ENCODE results near the gene USP35.
"Not testable (repeated sequence)": the region's sequence is repeated elsewhere in the genome, so short reads cannot be mapped to it uniquely, and the experiment has no call there.

Gene USP35

GRCh38 chr11:78216571-78217287 lies 28.0 kb downstream of the USP35 start:
- DNase-seq: no peak

- DNase-seq: no peak
Observed at GRCh38 chr11:78217650-78218541, 29.2 kb downstream of the USP35 start.

GRCh38 chr11:78218707-78219492 lies 30.2 kb downstream of the USP35 start:
- DNase-seq: no peak

- DNase-seq: no peak
Observed at GRCh38 chr11:78219493-78220217, 30.9 kb downstream of the USP35 start.

- DNase-seq: no peak
Observed at GRCh38 chr11:78220218-78221157, 31.8 kb downstream of the USP35 start.

- DNase-seq: no peak
Observed at GRCh38 chr11:78221396-78222315, 32.9 kb downstream of the USP35 start.

GRCh38 chr11:78222726-78223125 lies 34.0 kb downstream of the USP35 start:
- not testable (repeated sequence) for DNase-seq

GRCh38 chr11:78223320-78223954 lies 34.7 kb downstream of the USP35 start:
- DNase-seq: no peak

GRCh38 chr11:78224506-78224905 lies 35.8 kb downstream of the USP35 start:
- no peak for DNase-seq

- no peak for DNase-seq
Observed at GRCh38 chr11:78224906-78225420, 36.2 kb downstream of the USP35 start.

- DNase-seq: no peak
Observed at GRCh38 chr11:78226684-78227680, 38.3 kb downstream of the USP35 start.

- no peak for DNase-seq
Observed at GRCh38 chr11:78227921-78228320, 39.2 kb downstream of the USP35 start.

GRCh38 chr11:78228467-78228866 lies 39.7 kb downstream of the USP35 start:
- peak; percentile 46 for DNase-seq

- DNase-seq: no peak
Observed at GRCh38 chr11:78229106-78229505, 40.4 kb downstream of the USP35 start.

- no peak for DNase-seq
Observed at GRCh38 chr11:78230161-78230877, 41.6 kb downstream of the USP35 start.

GRCh38 chr11:78231962-78232501 lies 43.3 kb downstream of the USP35 start:
- DNase-seq: no peak

GRCh38 chr11:78233046-78233445 lies 44.3 kb downstream of the USP35 start:
- not testable (repeated sequence) for DNase-seq
